Gastrocnemius medialis (tissue), 4 donors: ENCODE measurements around the gene GINS1. TPM values are rescaled to one million over a fixed set of nuclear protein-coding genes. Genes with fewer than 3 reads are reported as not detected.

Experiments
- ATAC-seq, 2 donors: fragments of 150-250 bp; one replicate each; pipeline ENCODE4 v1.9.1; 2016
- DNase-seq, 2 donors: peaks; one replicate each; pipeline ENCODE4 v3.0.0-alpha.2; 2019
- H3K27ac ChIP-seq, 4 donors: fragments of 200-600 bp; sonication (generic); 1 replicate in 1 of 4; 2 replicates in 3 of 4; pipeline ENCODE4 v1.5.1; 2016 to 2018; ENCODE audit warnings: mild to moderate bottlenecking in 2 of 4, moderate library complexity in 1 of 4
- H3K27me3 ChIP-seq, 3 donors: fragments of 200-600 bp; sonication (generic) in 2 of 3; 1 replicate in 1 of 3; 2 replicates in 2 of 3; pipeline versions ENCODE4 v1.5.1 to v1.6.0; 2016 to 2019; ENCODE audit warnings: mild to moderate bottlenecking in 1 of 3, moderate library complexity in 1 of 3
- H3K36me3 ChIP-seq, 2 donors: fragments of 200-600 bp; sonication (generic) in 1 of 2; one replicate each; pipeline ENCODE4 v1.5.1; 2017 to 2018
- H3K4me1 ChIP-seq, 2 donors: fragments of 200-600 bp; sonication (generic) in 1 of 2; one replicate each; pipeline ENCODE4 v1.5.1; 2016 to 2017; ENCODE audit warnings: mild to moderate bottlenecking in 2 of 2
- H3K4me3 ChIP-seq, 4 donors: fragments of 200-600 bp; sonication (generic) in 3 of 4; 1 replicate in 1 of 4; 2 replicates in 3 of 4; pipeline ENCODE4 v1.5.1; 2016 to 2019; ENCODE audit warnings: mild to moderate bottlenecking in 2 of 4
- H3K9me3 ChIP-seq, 3 donors: fragments of 200-600 bp; sonication (generic) in 2 of 3; 1 replicate in 1 of 3; 2 replicates in 2 of 3; pipeline ENCODE4 v1.5.1; 2016 to 2019
- CTCF ChIP-seq, 5 experiments: fragments of 450-650 bp in 3 of 5; fragments of 200-600 bp in 2 of 5; sonication (generic) in 2 of 5; IDR thresholded peaks in 4 of 5; conservative IDR thresholded peaks in 1 of 5; 1 replicate in 4 of 5; 2 replicates in 1 of 5; pipeline ENCODE4 v1.5.1; 2016 to 2019; ENCODE audit warnings: antibody characterized with exemption in 5 of 5, mild to moderate bottlenecking in 3 of 5, moderate library complexity in 3 of 5
- POLR2A ChIP-seq, 2 donors: fragments of 450-650 bp; IDR thresholded peaks; one replicate each; pipeline ENCODE4 v1.6.1; 2017; ENCODE audit warnings: antibody characterized with exemption in 2 of 2, mild to moderate bottlenecking in 2 of 2, moderate library complexity in 2 of 2
- in situ Hi-C, 4 donors: fragments of 200-750 bp; cut with MboI; loops; one replicate each; pipeline versions ENCODE4 v1.15.0 to v1.8.0; 2017; ENCODE audit warnings: low sequenced_read_pairs in 4 of 4
- intact Hi-C: fragments of 100-400 bp; cut with DNase I; formaldehyde crosslinking; loops from one replicate; pipeline ENCODE4 v1.15.1; 2023; ENCODE audit warnings: low total_unique reads
- total RNA-seq, 4 donors: library from RNA; depleted of rRNA; stranded (reverse); fragments of >200 nt; gene quantifications; one replicate each; pipeline versions ENCODE4 v1.1.0 to v1.2.3, GENCODE V29; 2016

Gene GINS1
- total RNA-seq, 4 donors from 2014 or later: 0.07 to 0.20 TPM; not detected in 2

- Histone ChIP-seq H3K27me3 (no peaks in the 10 kb centered on the region), H3K4me1 (peaks cover 6 to 7% of the 10 kb centered on the region in 2 donors), H3K4me3 (no peak overlapping the region), H3K36me3 (no peaks in the 10 kb centered on the region), H3K27ac (no peak overlapping the region), H3K9me3 (no peaks in the 10 kb centered on the region)
- intact Hi-C loops: no loop called here
- in situ Hi-C loops: loop anchor here in 1 of 4 donors (5.0 kb wide), 1 partner anchor 417 kb away; the partner anchor contains the start of gene APMAP
- DNase-seq (no peak), ATAC-seq (no peak)
- TF ChIP-seq POLR2A (IDR thresholded peaks at IDR 0.05) (no peak), CTCF (IDR thresholded peaks at IDR 0.05 in 4 of 5, conservative IDR thresholded peaks at IDR 0.05 in 1 of 5) (no peak)
These were observed 1.4 kb downstream of the GINS1 start for GRCh38 chr20:25408890-25409289.

- DNase-seq (no peak), ATAC-seq (no peak)
- no peak for TF ChIP-seq POLR2A (IDR thresholded peaks at IDR 0.05)
- TF ChIP-seq CTCF (IDR thresholded peaks at IDR 0.05 in 4 of 5, conservative IDR thresholded peaks at IDR 0.05 in 1 of 5): no peak
- no peaks in the 10 kb centered on the region for H3K9me3 ChIP-seq
- no peak overlapping the region for H3K27ac ChIP-seq
- intact Hi-C loops: no loop called here
- no peaks in the 10 kb centered on the region for H3K4me1 ChIP-seq
- in situ Hi-C loops: no loop called here
- H3K36me3 ChIP-seq: no peaks in the 10 kb centered on the region
- H3K27me3 ChIP-seq: no peaks in the 10 kb centered on the region
- no peak overlapping the region for H3K4me3 ChIP-seq
These were observed 11.3 kb downstream of the GINS1 start for GRCh38 chr20:25418776-25419175.

- H3K4me1 ChIP-seq: no peaks in the 10 kb centered on the region
- in situ Hi-C loops: no loop called here
- H3K4me3 ChIP-seq: no peak overlapping the region
- H3K36me3 ChIP-seq: no peaks in the 10 kb centered on the region
- H3K27me3 ChIP-seq: no peaks in the 10 kb centered on the region
- no peak overlapping the region for H3K27ac ChIP-seq
- H3K9me3 ChIP-seq: no peaks in the 10 kb centered on the region
- ATAC-seq: no peak
- TF ChIP-seq CTCF (IDR thresholded peaks at IDR 0.05 in 4 of 5, conservative IDR thresholded peaks at IDR 0.05 in 1 of 5) (no peak), POLR2A (IDR thresholded peaks at IDR 0.05) (no peak)
- DNase-seq: no peak
- intact Hi-C loops: no loop called here
These were observed 13.6 kb downstream of the GINS1 start for GRCh38 chr20:25421102-25421501.

- DNase-seq (no peak), ATAC-seq (no peak)
- TF ChIP-seq POLR2A (IDR thresholded peaks at IDR 0.05) (no peak), CTCF (IDR thresholded peaks at IDR 0.05 in 4 of 5, conservative IDR thresholded peaks at IDR 0.05 in 1 of 5) (no peak)
- in situ Hi-C loops: no loop called here
- H3K9me3 ChIP-seq: no peaks in the 10 kb centered on the region
- H3K4me1 ChIP-seq: no peaks in the 10 kb centered on the region
- no peak overlapping the region for H3K27ac ChIP-seq
- intact Hi-C loops: no loop called here
- no peak overlapping the region for H3K4me3 ChIP-seq
- H3K27me3 ChIP-seq: no peaks in the 10 kb centered on the region
- no peaks in the 10 kb centered on the region for H3K36me3 ChIP-seq
These were observed 14.6 kb downstream of the GINS1 start for GRCh38 chr20:25422032-25422431.

GRCh38 chr20:25424536-25424935 lies 17.1 kb downstream of the GINS1 start:
- Histone ChIP-seq H3K4me1 (no peaks in the 10 kb centered on the region), H3K27ac (no peak overlapping the region), H3K36me3 (no peaks in the 10 kb centered on the region), H3K9me3 (no peaks in the 10 kb centered on the region), H3K4me3 (no peak overlapping the region), H3K27me3 (no peaks in the 10 kb centered on the region)
- intact Hi-C loops (no loop called here), in situ Hi-C loops (no loop called here)
- ATAC-seq (no peak), DNase-seq (no peak)
- TF ChIP-seq CTCF (IDR thresholded peaks at IDR 0.05 in 4 of 5, conservative IDR thresholded peaks at IDR 0.05 in 1 of 5) (no peak), POLR2A (IDR thresholded peaks at IDR 0.05) (no peak)
